Uterus (tissue), 2 donors: ENCODE data around the gene PPP2R5A.

ENCODE experiments used
- CTCF ChIP-seq, 4 experiments: fragments of 200-600 bp in 2 of 4; fragments of 450-650 bp in 2 of 4; sonication (generic) in 2 of 4; IDR thresholded peaks; one replicate each; pipeline ENCODE4 v1.5.1; 2016 to 2019; ENCODE audit warnings: antibody characterized with exemption in 4 of 4, mild to moderate bottlenecking in 2 of 4, moderate library complexity in 1 of 4
- POLR2A ChIP-seq, 2 donors: fragments of 450-650 bp; IDR thresholded peaks; one replicate each; pipeline ENCODE4 v1.6.1; 2016; ENCODE audit warnings: antibody characterized with exemption in 2 of 2, mild to moderate bottlenecking in 1 of 2, moderate library complexity in 1 of 2

- no peak for TF ChIP-seq CTCF (IDR thresholded peaks at IDR 0.05)
- TF ChIP-seq POLR2A (IDR thresholded peaks at IDR 0.05): no peak
These were observed 28.8 kb upstream of the PPP2R5A start for GRCh38 chr1:212256369-212256768.
